Astrocyte (in vitro differentiated cells and primary cell): Measurements from ENCODE around the gene CXADR.

Source experiments
- CTCF ChIP-seq: IDR thresholded peaks from 2 replicates; pipeline ENCODE4 v1.5.1; 2011; ENCODE audit warnings: low read depth, mild to moderate bottlenecking, inconsistent platforms, low read length, moderate library complexity; ENCODE audit not compliant: insufficient read depth
- EZH2 ChIP-seq: IDR thresholded peaks from 2 replicates; pipeline ENCODE4 v1.6.1; 2012; ENCODE audit warnings: mild to moderate bottlenecking, low read length, inconsistent platforms; ENCODE audit not compliant: insufficient read depth

GRCh38 chr21:17506951-17507350 lies 5.9 kb upstream of the CXADR start:
- TF ChIP-seq CTCF (no peak), EZH2 (no peak)
